HepG2 (cell line): ENCODE data around the gene TLK1. TPM values are rescaled to one million over a fixed set of nuclear protein-coding genes. Genes with fewer than 3 reads are reported as not detected.

ENCODE experiments used
- ATRX ChIP-seq: sonication (generic); formaldehyde crosslinking; IDR thresholded peaks from 2 replicates; pipeline ENCODE4 v1.4.0; 2020; ENCODE audit warnings: missing genetic modification reagents, borderline replicate concordance
- CTCF ChIP-seq: sonication (generic); formaldehyde crosslinking; IDR thresholded peaks from 2 replicates; pipeline ENCODE4 v1.5.0; 2020; ENCODE audit warnings: mild to moderate bottlenecking, missing genetic modification reagents, moderate library complexity
- KLF16 ChIP-seq, 2 experiments: sonication (generic) in 1 of 2; formaldehyde crosslinking in 1 of 2; IDR thresholded peaks; 2 replicates each; pipeline versions ENCODE4 v1.6.1 to v1.8.0; 2016 to 2023; ENCODE audit warnings: missing genetic modification reagents in 2 of 2, missing compliant biosample characterization in 1 of 2
- MYPOP ChIP-seq: sonication (generic); formaldehyde crosslinking; IDR thresholded peaks from 2 replicates; pipeline ENCODE4 v1.8.1; 2023; ENCODE audit warnings: mild to moderate bottlenecking, moderate library complexity, missing genetic modification reagents
- NFE2 ChIP-seq: sonication (generic); formaldehyde crosslinking; IDR thresholded peaks from 2 replicates; pipeline ENCODE4 v1.4.0; 2020; ENCODE audit warnings: missing genetic modification reagents
- NKX3-1 ChIP-seq: sonication (generic); formaldehyde crosslinking; IDR thresholded peaks from 2 replicates; pipeline ENCODE4 v1.5.0; 2020; ENCODE audit warnings: missing genetic modification reagents
- SMAD1 ChIP-seq: sonication (generic); formaldehyde crosslinking; IDR thresholded peaks from 2 replicates; pipeline ENCODE4 v1.4.0; 2020; ENCODE audit warnings: missing genetic modification reagents, low read depth, mild to moderate bottlenecking, borderline replicate concordance
- SP2 ChIP-seq: sonication (generic); formaldehyde crosslinking; IDR thresholded peaks from 2 replicates; pipeline ENCODE4 v1.5.1; 2020; ENCODE audit warnings: mild to moderate bottlenecking, missing genetic modification reagents
- TAF15 ChIP-seq: fragments of 200-400 bp; formaldehyde crosslinking; IDR thresholded peaks from one replicate; pipeline ENCODE4 v1.6.1; 2018; ENCODE audit warnings: mild to moderate bottlenecking, low read depth, low read length; ENCODE audit not compliant: poor library complexity, severe bottlenecking
- U2AF2 ChIP-seq: fragments of 200-400 bp; formaldehyde crosslinking; IDR thresholded peaks from 2 replicates; pipeline ENCODE4 v1.6.1; 2017; ENCODE audit warnings: low read depth, mild to moderate bottlenecking, low read length
- ZBTB26 ChIP-seq: IDR thresholded peaks from 2 replicates; pipeline ENCODE4 v1.6.1; 2016; ENCODE audit warnings: missing compliant biosample characterization, missing genetic modification reagents, borderline replicate concordance
- ZNF142 ChIP-seq: sonication (generic); formaldehyde crosslinking; IDR thresholded peaks from 2 replicates; pipeline ENCODE4 v1.4.0; 2020; ENCODE audit warnings: missing genetic modification reagents
- ZNF3 ChIP-seq: IDR thresholded peaks from 2 replicates; pipeline ENCODE4 v1.7.0; 2017; ENCODE audit warnings: inconsistent platforms
- ZNF335 ChIP-seq: sonication (generic); formaldehyde crosslinking; IDR thresholded peaks from 2 replicates; pipeline ENCODE4 v1.4.0; 2020; ENCODE audit warnings: missing genetic modification reagents
- ZNF556 ChIP-seq: sonication (generic); formaldehyde crosslinking; IDR thresholded peaks from 2 replicates; pipeline ENCODE4 v1.4.0; 2020; ENCODE audit warnings: mild to moderate bottlenecking, missing genetic modification reagents, borderline replicate concordance
- ZNF639 ChIP-seq: conservative IDR thresholded peaks from 2 replicates; pipeline ENCODE4 v1.6.1; 2018; ENCODE audit warnings: missing genetic modification reagents
- polyA plus RNA-seq, 8 experiments: library from polyadenylated mRNA; depleted of rRNA in 3 of 8; stranded (reverse) in 7 of 8; unstranded in 1 of 8; fragments of >200 nt; fragmentation: Illumina TruSeq in 4 of 8; extraction: Trizol in 4 of 8; gene quantifications; 2 replicates each; pipeline versions ENCODE4 v1.2.1 to v1.2.3, GENCODE V29; 2011 to 2016; ENCODE audit warnings: low read depth in 4 of 8, missing spikeins in 1 of 8, mixed read lengths in 1 of 8; ENCODE audit not compliant: insufficient read depth in 1 of 8
- total RNA-seq, 5 experiments: library from RNA; depleted of rRNA; stranded (reverse); fragments of >200 nt; fragmentation: Illumina TruSeq; extraction: Trizol; gene quantifications; 2 replicates each; pipeline ENCODE4 v1.2.3, GENCODE V29; 2016; ENCODE audit warnings: low read depth in 1 of 5

TLK1 gene
- total and polyA plus RNA-seq, 2 of the 13 experiments (the other 11 are each of a cell fraction or from before 2014, with no cell fraction given): 16.8 to 28.7 TPM

GRCh38 chr2:170973492-170974303 lies 187.0 kb downstream of the TLK1 start (continued):
- TF ChIP-seq U2AF2: peak; percentile 74; the same call in 1 of the 2 replicates
- TF ChIP-seq ZNF335: peak; percentile 63; the same call in 1 of the 2 replicates
- TF ChIP-seq SP2 (CRISPR knock-in tag): peak; percentile 59
- no peak for TF ChIP-seq ATRX (CRISPR knock-in tag)
- TF ChIP-seq TAF15: peak; percentile 64
- peak; percentile 88; the same call in 1 of the 2 replicates for TF ChIP-seq ZNF142 (CRISPR knock-in tag)
- peak; percentile 54; the same call in 1 of the 2 replicates for TF ChIP-seq NKX3-1 (CRISPR knock-in tag)
- no peak for TF ChIP-seq ZNF639
- TF ChIP-seq CTCF: peak; percentile 92
- no peak; the same call in none of the 2 replicates for TF ChIP-seq ZNF556 (CRISPR knock-in tag)
- TF ChIP-seq ZBTB26 (CRISPR knock-in tag): no peak
- TF ChIP-seq NFE2 (CRISPR knock-in tag): no peak
- TF ChIP-seq SMAD1 (CRISPR knock-in tag): 0 out of 2 replicates have a peak, but pooled peaks have one; percentile 25
- TF ChIP-seq MYPOP (CRISPR knock-in tag): peak; percentile 51; the same call in 1 of the 2 replicates
- no peak for TF ChIP-seq KLF16 (CRISPR knock-in tag; IDR thresholded peaks at IDR 0.05)
- no peak for TF ChIP-seq ZNF3 (CRISPR knock-in tag)
